NOMO-1 (cell line): Measurements from ENCODE around the gene FAM131B.
"Not testable (repeated sequence)": the region's sequence is repeated elsewhere in the genome, so short reads cannot be mapped to it uniquely, and the experiment has no call there.

Experiments
- DNase-seq, 2 experiments: peaks; one replicate each; lab custom pipeline; 2025; ENCODE audit not compliant: unreplicated experiment in 2 of 2; lab: John Stamatoyannopoulos, UW

FAM131B gene

GRCh38 chr7:143395187-143396149 lies 33.0 kb upstream of the FAM131B start:
- no peak for DNase-seq

- no peak for DNase-seq
Measured at GRCh38 chr7:143394777-143395176, 32.3 kb upstream of the FAM131B start.

- no peak for DNase-seq
Measured at GRCh38 chr7:143394068-143394467, 31.6 kb upstream of the FAM131B start.

GRCh38 chr7:143393267-143394041 lies 30.9 kb upstream of the FAM131B start:
- DNase-seq: no peak

- no peak for DNase-seq
Measured at GRCh38 chr7:143392875-143393266, 30.4 kb upstream of the FAM131B start.

- DNase-seq: not testable (repeated sequence)
Measured at GRCh38 chr7:143392427-143392826, 29.9 kb upstream of the FAM131B start.

- no peak for DNase-seq
Measured at GRCh38 chr7:143391462-143392404, 29.2 kb upstream of the FAM131B start.

GRCh38 chr7:143390773-143391317 lies 28.3 kb upstream of the FAM131B start:
- no peak for DNase-seq

- DNase-seq: no peak
Measured at GRCh38 chr7:143390104-143390772, 27.7 kb upstream of the FAM131B start.

- DNase-seq: no peak
Measured at GRCh38 chr7:143389316-143390103, 27.0 kb upstream of the FAM131B start.

GRCh38 chr7:143388491-143389101 lies 26.1 kb upstream of the FAM131B start:
- no peak for DNase-seq

- DNase-seq: no peak
Measured at GRCh38 chr7:143388051-143388450, 25.5 kb upstream of the FAM131B start.

GRCh38 chr7:143387156-143387975 lies 24.9 kb upstream of the FAM131B start:
- no peak for DNase-seq

GRCh38 chr7:143385891-143386781 lies 23.6 kb upstream of the FAM131B start:
- DNase-seq: no peak

- DNase-seq: peak in 1 of 2 experiments; percentile 48
Measured at GRCh38 chr7:143384661-143385631, 22.4 kb upstream of the FAM131B start.

GRCh38 chr7:143384148-143384547 lies 21.6 kb upstream of the FAM131B start:
- DNase-seq: no peak
